Trophoblast cell (in vitro differentiated cells and primary cell): Measurements from ENCODE around the gene FBXO15.

Experiments used
- DNase-seq, 2 donors: peaks; one replicate each; pipeline ENCODE4 v3.0.0-alpha.2; 2016
- H2AFZ ChIP-seq: 2 replicates; pipeline ENCODE4 v1.6.1; 2013; ENCODE audit warnings: low read length, moderate library complexity, mild to moderate bottlenecking; ENCODE audit not compliant: insufficient read depth, poor library complexity
- H2AK5ac ChIP-seq: 2 replicates; pipeline ENCODE4 v1.6.1; 2013; ENCODE audit warnings: mild to moderate bottlenecking, low read length
- H2BK120ac ChIP-seq: 2 replicates; pipeline ENCODE4 v1.6.1; 2013; ENCODE audit warnings: low read length, mild to moderate bottlenecking, moderate library complexity; ENCODE audit not compliant: insufficient read depth, poor library complexity
- H2BK12ac ChIP-seq: 2 replicates; pipeline ENCODE4 v1.6.1; 2013; ENCODE audit warnings: mild to moderate bottlenecking, low read length, moderate library complexity
- H2BK5ac ChIP-seq: 2 replicates; pipeline ENCODE4 v1.6.1; 2013; ENCODE audit warnings: low read length, low read depth, moderate library complexity, mild to moderate bottlenecking; ENCODE audit not compliant: poor library complexity
- H3K14ac ChIP-seq: 2 replicates; pipeline ENCODE4 v1.6.1; 2013; ENCODE audit warnings: mild to moderate bottlenecking, low read length
- H3K18ac ChIP-seq: 2 replicates; pipeline ENCODE4 v1.6.1; 2013; ENCODE audit warnings: mild to moderate bottlenecking, low read length
- H3K23ac ChIP-seq: 2 replicates; pipeline ENCODE4 v1.6.1; 2013; ENCODE audit warnings: low read length
- H3K27ac ChIP-seq: 2 replicates; pipeline ENCODE4 v1.5.1; 2013; ENCODE audit warnings: low read depth, mild to moderate bottlenecking, inconsistent platforms, low read length, moderate library complexity
- H3K27me3 ChIP-seq: 2 replicates; pipeline ENCODE4 v1.6.1; 2013; ENCODE audit warnings: inconsistent platforms, mild to moderate bottlenecking, low read length, moderate library complexity; ENCODE audit not compliant: insufficient read depth
- H3K36me3 ChIP-seq, 2 experiments: 1 replicate in 1 of 2; 2 replicates in 1 of 2; pipeline ENCODE4 v1.6.1; 2013; ENCODE audit warnings: low read length in 2 of 2, mild to moderate bottlenecking in 2 of 2, moderate library complexity in 1 of 2; ENCODE audit not compliant: insufficient read depth in 2 of 2, control insufficient read depth in 1 of 2
- H3K4ac ChIP-seq: 2 replicates; pipeline ENCODE4 v1.6.1; 2013; ENCODE audit warnings: low read depth, mild to moderate bottlenecking, low read length, moderate library complexity
- H3K4me1 ChIP-seq, 2 experiments: 1 replicate in 1 of 2; 2 replicates in 1 of 2; pipeline ENCODE4 v1.6.1; 2013; ENCODE audit warnings: low read length in 2 of 2, mild to moderate bottlenecking in 2 of 2, moderate library complexity in 1 of 2; ENCODE audit not compliant: insufficient read depth in 2 of 2, control insufficient read depth in 1 of 2
- H3K4me2 ChIP-seq: 2 replicates; pipeline ENCODE4 v1.6.1; 2013; ENCODE audit warnings: inconsistent platforms, mild to moderate bottlenecking, low read length, moderate library complexity
- H3K4me3 ChIP-seq: 2 replicates; pipeline ENCODE4 v1.5.1; 2013; ENCODE audit warnings: mild to moderate bottlenecking, low read depth, low read length, inconsistent platforms
- H3K79me1 ChIP-seq: one replicate; pipeline ENCODE4 v1.6.1; 2013; ENCODE audit warnings: low read length
- H3K79me2 ChIP-seq: 2 replicates; pipeline ENCODE4 v1.6.1; 2013; ENCODE audit warnings: low read length, mild to moderate bottlenecking; ENCODE audit not compliant: control insufficient read depth, insufficient read depth, poor library complexity
- H3K9ac ChIP-seq: 2 replicates; pipeline ENCODE4 v1.6.1; 2013; ENCODE audit warnings: mild to moderate bottlenecking, low read length
- H3K9me3 ChIP-seq: 2 replicates; pipeline ENCODE4 v1.6.1; 2013; ENCODE audit warnings: low read depth, mild to moderate bottlenecking, control low read depth, inconsistent platforms, low read length; ENCODE audit not compliant: insufficient read depth
- H4K12ac ChIP-seq: 2 replicates; pipeline ENCODE4 v1.6.1; 2013; ENCODE audit warnings: low read depth, mild to moderate bottlenecking, low read length, moderate library complexity
- H4K8ac ChIP-seq: 2 replicates; pipeline ENCODE4 v1.6.1; 2013; ENCODE audit warnings: low read depth, mild to moderate bottlenecking, low read length, moderate library complexity
- H4K91ac ChIP-seq: one replicate; pipeline ENCODE4 v1.6.1; 2013; ENCODE audit warnings: low read depth, mild to moderate bottlenecking, low read length, moderate library complexity
- WGBS: extraction: QIAGEN DNeasy Blood & Tissue Kit; methylation state at CpG from one replicate; pipeline ENCODE4 v1.1.7; 2013; ENCODE audit warnings: missing lambda C conversion rate; ENCODE audit not compliant: insufficient read length, insufficient coverage; ENCODE audit errors: extremely low coverage; 5-methylcytosine and 5-hydroxymethylcytosine counted together

The FBXO15 gene

GRCh38 chr18:74142252-74142651 is 5.4 kb downstream of the FBXO15 start:
- H3K18ac ChIP-seq, result no peak overlapping the region
- H3K27ac ChIP-seq, result no peak overlapping the region
- H4K12ac ChIP-seq, result no peak overlapping the region
- no peaks in the 10 kb centered on the region for H3K79me1 ChIP-seq
- no peak for DNase-seq
- H3K14ac ChIP-seq, result no peak overlapping the region
- no CpG with 5 or more reads among the region's 2 CpGs for WGBS
- no peak overlapping the region for H2AFZ ChIP-seq
- H3K79me2 ChIP-seq, result no peaks in the 10 kb centered on the region
- no peak overlapping the region for H4K8ac ChIP-seq
- H3K9me3 ChIP-seq, result no peaks in the 10 kb centered on the region
- no peak overlapping the region for H3K4ac ChIP-seq
- no peak overlapping the region for H2BK120ac ChIP-seq
- no peak overlapping the region for H3K4me3 ChIP-seq
- H3K9ac ChIP-seq, result no peak overlapping the region
- H2BK5ac ChIP-seq, result no peak overlapping the region
- H3K4me2 ChIP-seq, result no peak overlapping the region
- no peak overlapping the region for H4K91ac ChIP-seq
- no peak overlapping the region for H2AK5ac ChIP-seq
- H3K4me1 ChIP-seq, result peaks cover 2 to 4% of the 10 kb centered on the region in 2 experiments
- no peak overlapping the region for H2BK12ac ChIP-seq
- no peak overlapping the region for H3K23ac ChIP-seq
- H3K36me3 ChIP-seq, result no peaks in the 10 kb centered on the region
- no peaks in the 10 kb centered on the region for H3K27me3 ChIP-seq

- no peak overlapping the region for H2AK5ac ChIP-seq
- no peak overlapping the region for H4K91ac ChIP-seq
- H4K12ac ChIP-seq, result no peak overlapping the region
- no peak overlapping the region for H3K27ac ChIP-seq
- no peak overlapping the region for H3K4ac ChIP-seq
- H3K18ac ChIP-seq, result no peak overlapping the region
- H3K79me1 ChIP-seq, result no peaks in the 10 kb centered on the region
- H2BK12ac ChIP-seq, result no peak overlapping the region
- H3K4me2 ChIP-seq, result no peak overlapping the region
- no peak overlapping the region for H2BK120ac ChIP-seq
- H4K8ac ChIP-seq, result no peak overlapping the region
- no peaks in the 10 kb centered on the region for H3K9me3 ChIP-seq
- no peak overlapping the region for H3K23ac ChIP-seq
- WGBS, result no CpG with 5 or more reads among the region's 2 CpGs
- no peak overlapping the region for H3K14ac ChIP-seq
- H3K4me3 ChIP-seq, result no peak overlapping the region
- DNase-seq, result no peak
- H3K4me1 ChIP-seq, result no peaks in the 10 kb centered on the region
- no peak overlapping the region for H2BK5ac ChIP-seq
- H3K36me3 ChIP-seq, result no peaks in the 10 kb centered on the region
- H3K9ac ChIP-seq, result no peak overlapping the region
- no peaks in the 10 kb centered on the region for H3K79me2 ChIP-seq
- H2AFZ ChIP-seq, result no peak overlapping the region
- no peaks in the 10 kb centered on the region for H3K27me3 ChIP-seq
Measured at GRCh38 chr18:74141667-74142066, 6.0 kb downstream of the FBXO15 start.

GRCh38 chr18:74140582-74140981 is 7.1 kb downstream of the FBXO15 start:
- Histone ChIP-seq H3K4me2 (no peak overlapping the region), H3K9me3 (no peaks in the 10 kb centered on the region), H3K27me3 (no peaks in the 10 kb centered on the region), H3K23ac (no peak overlapping the region), H3K9ac (no peak overlapping the region), H4K8ac (no peak overlapping the region), H3K4ac (no peak overlapping the region), H4K91ac (no peak overlapping the region), H2BK12ac (no peak overlapping the region), H2AFZ (no peak overlapping the region), H2BK5ac (no peak overlapping the region), H4K12ac (no peak overlapping the region), H3K4me1 (no peaks in the 10 kb centered on the region), H2BK120ac (no peak overlapping the region), H3K14ac (no peak overlapping the region), H3K27ac (no peak overlapping the region), H2AK5ac (no peak overlapping the region), H3K18ac (no peak overlapping the region), H3K4me3 (no peak overlapping the region), H3K79me2 (no peaks in the 10 kb centered on the region), H3K79me1 (no peaks in the 10 kb centered on the region), H3K36me3 (no peaks in the 10 kb centered on the region)
- DNase-seq, result no peak
- WGBS, result no CpG with 5 or more reads among the region's 1 CpG

GRCh38 chr18:74139888-74140287 is 7.7 kb downstream of the FBXO15 start:
- no peak overlapping the region for H2BK120ac ChIP-seq
- no peaks in the 10 kb centered on the region for H3K4me1 ChIP-seq
- H3K36me3 ChIP-seq, result no peaks in the 10 kb centered on the region
- H3K9ac ChIP-seq, result no peak overlapping the region
- H3K79me1 ChIP-seq, result no peaks in the 10 kb centered on the region
- no peak overlapping the region for H2AK5ac ChIP-seq
- H3K27me3 ChIP-seq, result no peaks in the 10 kb centered on the region
- H4K91ac ChIP-seq, result no peak overlapping the region
- no peak overlapping the region for H4K12ac ChIP-seq
- no peaks in the 10 kb centered on the region for H3K9me3 ChIP-seq
- no peak overlapping the region for H3K18ac ChIP-seq
- H3K4me3 ChIP-seq, result no peak overlapping the region
- no peaks in the 10 kb centered on the region for H3K79me2 ChIP-seq
- no peak overlapping the region for H4K8ac ChIP-seq
- H3K14ac ChIP-seq, result no peak overlapping the region
- H2BK5ac ChIP-seq, result no peak overlapping the region
- no peak overlapping the region for H3K4ac ChIP-seq
- no peak overlapping the region for H3K4me2 ChIP-seq
- H2AFZ ChIP-seq, result no peak overlapping the region
- H3K23ac ChIP-seq, result no peak overlapping the region
- no CpG with 5 or more reads among the region's 3 CpGs for WGBS
- H2BK12ac ChIP-seq, result no peak overlapping the region
- no peak for DNase-seq
- H3K27ac ChIP-seq, result no peak overlapping the region
